Measurements from ENCODE around the gene CDKN2AIP.

- TF ChIP-seq CTCF (IDR thresholded peaks at IDR 0.05; ENCODE audit: low read depth, low read length) (no peak), EZH2phosphoT487 (IDR thresholded peaks at IDR 0.05; ENCODE audit: low read depth) (no peak)
Observed at GRCh38 chr4:183422962-183423631, 21.3 kb upstream of the CDKN2AIP start.

All from OCI-LY3 (cell line).